ENCODE measurements around the gene CACNA2D1. TPM values are rescaled to one million over a fixed set of nuclear protein-coding genes. Genes with fewer than 3 reads are reported as not detected.
A peak's percentile ranks its signal among the peaks of the same experiment; 100 is the strongest.

Gene CACNA2D1
- total and polyA plus RNA-seq, 9 of the 15 experiments (the other 6 are each of a cell fraction or from before 2014, with no cell fraction given) = 0.49 TPM; not detected in 8

DNA sequence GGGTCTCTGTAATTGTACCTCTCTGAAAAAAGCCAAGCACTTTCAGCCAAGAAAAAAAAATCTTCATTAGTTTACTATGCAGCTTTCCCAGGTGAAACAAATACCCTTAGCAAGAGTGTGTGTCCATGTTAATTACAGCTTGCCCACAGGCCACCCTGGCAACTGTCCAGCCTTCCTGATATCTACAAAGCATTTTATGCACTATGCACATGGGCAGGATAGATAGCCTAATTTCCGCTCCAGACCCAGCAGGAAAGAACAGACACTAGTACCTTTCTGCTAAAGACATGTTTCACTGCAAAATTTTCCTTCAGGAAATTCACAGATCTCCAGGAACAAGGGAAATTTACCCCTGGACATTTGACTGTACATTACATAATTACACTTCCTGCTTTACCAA is 24.4 kb downstream of the CACNA2D1 start:
- Histone ChIP-seq H3K27ac (ENCODE audit: extremely low read depth, low read depth, low read length) (no peak overlapping the region), H3K4me2 (ENCODE audit: insufficient read depth, low read length) (no peak overlapping the region), H3K27me3 (ENCODE audit: control insufficient read depth in 2 of 2, insufficient read depth in 2 of 2, low read length in 2 of 2) (no peaks in the 10 kb centered on the region), H3K4me3 (no peak overlapping the region), H3K4me1 (replicated peaks in 1 of 2; ENCODE audit: control insufficient read depth in 2 of 2, insufficient read depth in 2 of 2, low read length in 2 of 2) (no peaks in the 10 kb centered on the region), H3K9ac (ENCODE audit: insufficient read depth in 1 of 2, low read depth in 2 of 2, low read length in 2 of 2) (no peak overlapping the region), H4K20me1 (replicated peaks; ENCODE audit: control insufficient read depth, insufficient read depth, low read length) (no peaks in the 10 kb centered on the region), H3K9me1 (ENCODE audit: control insufficient read depth, insufficient read depth, low read length) (no peaks in the 10 kb centered on the region), H3K36me3 (ENCODE audit: control insufficient read depth, insufficient read depth, low read length) (no peaks in the 10 kb centered on the region), H3K9me3 (replicated peaks; ENCODE audit: control insufficient read depth, insufficient read depth, low read depth, low read length) (no peaks in the 10 kb centered on the region), H3K79me2 (ENCODE audit: control insufficient read depth, insufficient read depth, low read length) (no peaks in the 10 kb centered on the region), H2AFZ (ENCODE audit: low read depth, low read length) (no peak overlapping the region)
- ChIA-PET POLR2A (interaction anchor here (0.6 kb wide), 1 partner anchor 104 kb away, joined by 3 read pairs; no protein-coding TSS in a partner anchor), CTCF (ENCODE audit: low intra/inter-chr PET ratio) (no interaction called here)
- ATAC-seq = no peak
- intact Hi-C loops (cut with micrococcal nuclease) = no loop called here
- BruUV-seq (replicated peaks) = no TSS peak
- DNase-seq (ENCODE audit: extremely low read depth in 1 of 4, low spot score in 3 of 4) = peak in 1 of 4 experiments; percentile 4
- 0% methylated on average over 1 of the region's 1 CpG for WGBS (ENCODE audit: insufficient coverage, low coverage, missing lambda C conversion rate)
- in situ Hi-C loops (cut with MboI) = no loop called here
- no peak for FAIRE-seq
- TF ChIP-seq BRD4 (IDR thresholded peaks at IDR 0.05) = no peak
- TF ChIP-seq, protein P1, sequence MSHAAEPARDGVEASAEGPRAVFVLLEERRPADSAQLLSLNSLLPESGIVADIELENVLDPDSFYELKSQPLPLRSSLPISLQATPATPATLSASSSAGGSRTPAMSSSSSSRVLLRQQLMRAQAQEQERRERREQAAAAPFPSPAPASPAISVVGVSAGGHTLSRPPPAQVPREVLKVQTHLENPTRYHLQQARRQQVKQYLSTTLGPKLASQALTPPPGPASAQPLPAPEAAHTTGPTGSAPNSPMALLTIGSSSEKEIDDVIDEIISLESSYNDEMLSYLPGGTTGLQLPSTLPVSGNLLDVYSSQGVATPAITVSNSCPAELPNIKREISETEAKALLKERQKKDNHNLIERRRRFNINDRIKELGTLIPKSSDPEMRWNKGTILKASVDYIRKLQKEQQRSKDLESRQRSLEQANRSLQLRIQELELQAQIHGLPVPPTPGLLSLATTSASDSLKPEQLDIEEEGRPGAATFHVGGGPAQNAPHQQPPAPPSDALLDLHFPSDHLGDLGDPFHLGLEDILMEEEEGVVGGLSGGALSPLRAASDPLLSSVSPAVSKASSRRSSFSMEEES (CRISPR knock-in tag; IDR thresholded peaks at IDR 0.05) = no peak
- no peak for TF ChIP-seq THRB (CRISPR knock-in tag; conservative IDR thresholded peaks at IDR 0.05)
- no peak for TF ChIP-seq BMI1 (IDR thresholded peaks at IDR 0.05; ENCODE audit: low read length)
- no peak for TF ChIP-seq RBM14 (IDR thresholded peaks at IDR 0.05; ENCODE audit: borderline replicate concordance, insufficient read depth, low read depth, low read length)
- no peak for TF ChIP-seq L3MBTL2 (IDR thresholded peaks at IDR 0.05)
- no peak for TF ChIP-seq CHD1 (IDR thresholded peaks at IDR 0.05; ENCODE audit: low read length)
- TF ChIP-seq ZNF586 (CRISPR knock-in tag; conservative IDR thresholded peaks at IDR 0.05) = no peak
- no peak for TF ChIP-seq RCOR1 (IDR thresholded peaks at IDR 0.05; ENCODE audit: borderline replicate concordance in 1 of 2, low read depth in 2 of 2, low read length in 2 of 2)
- no peak for TF ChIP-seq E4F1 (CRISPR knock-in tag; IDR thresholded peaks at IDR 0.05; ENCODE audit: borderline replicate concordance)
- TF ChIP-seq ZNF224 (CRISPR knock-in tag; IDR thresholded peaks at IDR 0.05) = no peak
- TF ChIP-seq KDM4B (IDR thresholded peaks at IDR 0.05; ENCODE audit: borderline replicate concordance in 2 of 2, low read depth in 1 of 2) = no peak
- TF ChIP-seq NFXL1 (CRISPR knock-in tag; IDR thresholded peaks at IDR 0.05) = no peak
- no peak for TF ChIP-seq HMGN3 (IDR thresholded peaks at IDR 0.05; ENCODE audit: borderline replicate concordance, extremely low read depth, insufficient read length, low read depth, low read length)
- TF ChIP-seq FOXM1 (IDR thresholded peaks at IDR 0.05; ENCODE audit: low read depth) = no peak
- no peak for TF ChIP-seq FOXM1 (CRISPR knock-in tag; IDR thresholded peaks at IDR 0.05; ENCODE audit: low read depth)
- no peak for TF ChIP-seq SRSF1 (IDR thresholded peaks at IDR 0.05; ENCODE audit: low read depth, low read length)
- TF ChIP-seq GTF2B (IDR thresholded peaks at IDR 0.05; ENCODE audit: extremely low read depth, insufficient read length) = no peak

All from K562 (cell line).